Kidney tubule cell (primary cell): ENCODE results near the gene CXCR5.

Source experiments
- DNase-seq: peaks from one replicate; pipeline ENCODE4 v3.0.0-alpha.2; 2018; ENCODE audit warnings: low spot score

CXCR5 gene

DNA sequence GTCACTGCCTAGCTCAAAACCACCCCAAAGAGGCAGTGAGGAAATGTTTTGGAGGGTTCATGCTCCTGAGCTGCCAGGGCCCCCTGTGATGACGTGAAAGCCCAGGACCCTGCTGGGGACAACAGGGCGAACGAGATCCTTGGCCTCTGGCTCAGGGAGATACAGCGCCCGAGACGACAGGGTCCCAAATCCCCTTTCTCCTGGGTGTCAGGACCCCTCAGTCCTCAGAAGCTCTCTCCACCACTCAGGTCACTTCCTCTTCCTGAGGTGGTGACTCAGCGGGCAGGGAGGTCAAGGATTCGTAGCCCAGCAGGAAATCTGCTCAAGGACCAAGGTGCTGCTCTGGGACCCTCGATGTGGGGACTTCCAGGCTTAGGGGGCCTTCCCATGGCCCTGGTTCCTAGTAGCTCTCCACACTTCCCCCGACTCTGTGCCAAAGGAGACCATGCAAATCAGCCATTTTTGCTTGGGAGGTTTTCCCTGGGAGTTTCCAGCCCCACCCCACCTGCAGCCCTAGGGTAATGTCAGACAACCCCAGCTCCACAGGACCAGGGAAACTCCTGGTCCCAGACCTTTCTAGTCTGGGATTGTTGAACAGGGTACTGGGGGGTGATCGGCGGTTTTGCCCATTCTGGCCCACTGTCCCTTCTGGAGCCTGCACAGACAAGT, 29.2 kb downstream of the CXCR5 start:
- peak; percentile 78 for DNase-seq

DNA sequence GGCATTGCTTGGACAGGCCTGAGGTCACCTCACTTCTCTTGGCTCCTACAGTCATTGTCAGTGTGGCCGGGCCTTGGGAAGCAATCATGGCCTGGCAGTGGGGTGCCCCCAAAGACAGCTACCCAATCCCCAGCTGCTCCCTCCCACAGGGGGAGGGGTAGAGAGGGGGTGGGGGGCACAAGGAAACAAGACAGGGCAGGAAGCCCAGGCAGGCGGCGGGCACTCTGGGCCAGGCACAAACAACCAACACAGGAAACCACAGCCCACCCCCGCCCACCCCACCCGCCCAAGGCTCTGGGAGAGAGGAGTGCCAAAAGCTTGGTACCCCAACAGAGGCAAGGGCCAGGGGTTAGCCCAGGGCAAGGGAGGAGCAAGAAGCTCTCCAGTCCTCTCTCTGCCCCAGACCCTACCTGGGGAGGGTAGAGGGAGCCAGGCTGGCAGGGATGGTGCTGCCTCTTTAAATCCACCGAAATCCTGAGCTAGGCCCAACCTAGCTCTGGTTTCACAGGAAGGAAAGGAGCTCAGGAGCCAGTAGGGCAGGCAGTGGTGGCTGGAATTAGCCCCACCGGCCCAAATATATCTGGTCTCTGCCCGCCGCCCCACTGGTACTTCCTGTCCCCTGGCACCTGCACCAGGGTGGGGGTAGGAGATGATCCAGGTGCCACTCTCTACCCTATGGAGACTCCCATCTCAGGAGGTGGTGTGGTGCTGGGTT, 29.9 kb downstream of the CXCR5 start:
- DNase-seq, result peak; percentile 38

DNA sequence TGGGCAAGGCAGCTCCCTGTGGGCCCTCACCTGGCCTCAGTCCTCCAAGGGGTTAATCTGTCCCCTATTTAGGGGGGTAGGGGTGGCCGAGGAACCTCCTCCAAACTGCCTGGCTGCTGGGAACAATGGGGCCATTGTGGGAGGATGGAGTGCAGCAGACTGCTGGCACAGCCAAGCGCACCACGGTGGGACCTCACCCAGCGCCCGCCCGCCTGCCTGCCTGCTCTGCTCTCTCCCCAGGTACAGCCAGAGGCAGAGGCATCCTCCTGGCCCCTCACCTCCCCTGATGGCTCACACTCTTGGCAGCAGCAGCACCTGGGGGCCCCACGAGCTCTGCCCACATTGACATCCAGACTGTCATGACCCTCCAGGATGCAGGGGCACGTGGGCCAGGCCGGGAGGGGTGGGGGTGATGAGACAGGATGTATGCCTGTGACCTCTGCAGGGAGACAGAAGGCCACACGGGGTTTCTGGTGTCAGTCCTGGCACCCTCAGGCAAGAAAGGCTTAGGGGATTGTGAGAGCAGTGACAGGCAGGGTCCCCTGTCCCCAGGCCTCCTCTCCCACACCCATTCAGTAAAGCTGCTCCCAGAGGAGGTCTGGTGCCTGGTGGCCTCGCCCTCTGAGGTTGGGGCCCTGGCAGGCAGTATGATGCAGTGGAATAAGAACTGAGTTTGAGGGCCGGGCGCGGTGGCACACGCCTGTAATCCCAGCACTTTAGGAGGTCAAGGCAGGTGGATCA, 30.7 kb downstream of the CXCR5 start:
- peak; percentile 89 for DNase-seq

DNA sequence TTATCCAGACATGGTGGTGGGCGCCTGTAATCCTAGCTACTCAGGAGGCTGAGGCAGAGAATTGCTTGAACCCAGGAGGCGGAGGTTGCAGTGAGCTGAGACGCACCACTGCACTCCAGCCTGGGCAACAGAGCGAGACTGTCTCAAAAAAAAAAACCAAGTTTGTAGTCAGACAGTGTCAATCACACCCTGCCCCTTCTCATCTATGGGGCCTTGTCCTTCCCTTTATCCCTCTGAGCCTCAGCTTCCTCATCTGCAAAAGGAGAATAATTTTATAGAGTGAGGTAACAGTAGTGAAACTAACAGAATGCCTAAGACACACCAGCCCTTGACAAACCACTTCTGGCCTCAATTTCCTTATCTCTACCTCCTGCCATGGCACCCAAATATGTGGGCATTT, 31.3 kb downstream of the CXCR5 start:
- peak; percentile 81 for DNase-seq

DNA sequence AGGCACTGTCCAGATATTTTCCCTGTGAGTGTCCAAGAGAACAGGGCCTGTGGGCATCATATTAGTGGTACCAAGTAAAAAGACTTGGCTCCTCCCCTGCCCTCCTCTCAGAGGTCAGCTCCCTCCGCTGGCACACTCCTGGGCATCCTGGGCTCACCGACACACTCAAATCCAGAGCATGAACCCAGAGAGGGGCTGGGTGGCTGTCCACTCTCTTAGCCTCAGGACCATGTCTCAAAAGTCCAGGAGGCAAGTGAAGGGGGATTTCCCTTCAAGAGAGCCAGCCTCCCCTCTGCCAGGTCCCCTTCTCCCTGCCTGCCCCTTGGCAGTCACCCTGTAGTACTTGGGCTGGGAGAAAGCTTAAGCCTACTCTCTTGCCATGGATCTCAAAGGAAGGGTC, 31.7 kb downstream of the CXCR5 start:
- DNase-seq, result no peak

DNA sequence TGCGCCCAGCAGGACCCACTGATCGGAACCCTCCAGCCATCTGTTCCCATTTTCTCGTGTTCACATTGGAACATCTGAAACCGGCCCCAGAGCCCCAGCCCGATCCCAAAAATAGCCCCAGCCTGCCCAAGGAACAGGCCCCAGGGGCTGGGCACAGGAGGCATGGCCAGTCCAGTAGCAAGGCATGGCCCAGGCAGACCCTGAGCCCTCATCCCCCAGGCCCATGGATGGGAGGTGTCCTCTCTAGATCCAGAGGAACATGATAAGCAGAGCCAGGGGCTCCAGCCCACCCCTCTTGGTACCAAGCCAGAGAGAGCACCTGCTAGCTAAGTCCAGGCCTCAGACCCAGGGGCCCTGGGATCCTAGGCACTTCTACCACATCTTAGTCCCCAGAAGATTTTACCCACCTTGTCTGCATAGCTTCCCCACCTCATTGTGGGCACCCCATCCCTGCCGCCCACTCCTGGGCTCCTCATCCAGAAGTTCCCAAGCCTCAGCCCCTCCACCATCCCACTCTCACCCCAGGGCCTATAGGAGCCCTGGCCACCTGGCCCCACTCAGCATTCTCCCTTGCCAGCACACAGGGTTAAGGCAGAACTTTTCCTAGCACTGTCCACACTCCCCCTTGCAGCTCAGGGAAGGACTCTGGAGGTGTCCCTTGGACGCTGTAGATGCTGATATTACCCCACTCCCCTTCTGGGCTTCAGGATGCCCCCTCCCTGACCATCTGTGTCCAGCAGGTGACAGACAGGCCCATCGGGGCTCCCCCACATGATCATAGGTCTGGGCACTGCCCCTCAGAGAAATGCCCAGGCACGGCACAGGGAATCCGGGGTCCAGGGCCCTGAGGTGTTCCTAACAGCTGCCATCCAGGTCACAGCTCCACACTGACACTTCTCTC, 32.5 kb downstream of the CXCR5 start:
- DNase-seq, result no peak

DNA sequence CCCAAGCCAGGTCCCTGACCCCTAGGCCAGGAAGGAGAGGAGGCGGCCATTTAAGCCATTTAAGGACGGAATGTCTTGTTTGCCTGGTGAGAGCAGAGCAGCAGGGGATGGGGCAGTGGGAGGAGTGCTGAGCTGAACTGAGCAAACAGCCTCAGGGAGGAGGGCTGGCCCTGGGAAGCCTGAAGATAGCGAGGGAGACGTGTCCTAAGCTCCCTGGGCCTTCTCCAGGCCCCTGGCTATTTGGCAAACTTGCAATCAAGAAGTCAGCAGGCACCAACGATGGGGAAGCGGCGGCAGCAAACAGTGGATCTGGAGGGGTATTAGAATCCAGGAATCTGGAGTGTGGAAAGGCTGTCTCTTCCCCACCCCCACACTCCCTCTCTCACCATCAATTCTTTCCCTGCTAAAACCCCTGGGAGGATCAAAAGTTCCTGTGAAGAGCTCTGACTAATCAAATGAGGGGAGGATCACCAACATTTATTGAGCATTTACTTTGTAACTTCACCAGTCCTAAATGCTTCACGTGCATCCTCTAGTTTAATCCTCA, 33.2 kb downstream of the CXCR5 start:
- no peak for DNase-seq

DNA sequence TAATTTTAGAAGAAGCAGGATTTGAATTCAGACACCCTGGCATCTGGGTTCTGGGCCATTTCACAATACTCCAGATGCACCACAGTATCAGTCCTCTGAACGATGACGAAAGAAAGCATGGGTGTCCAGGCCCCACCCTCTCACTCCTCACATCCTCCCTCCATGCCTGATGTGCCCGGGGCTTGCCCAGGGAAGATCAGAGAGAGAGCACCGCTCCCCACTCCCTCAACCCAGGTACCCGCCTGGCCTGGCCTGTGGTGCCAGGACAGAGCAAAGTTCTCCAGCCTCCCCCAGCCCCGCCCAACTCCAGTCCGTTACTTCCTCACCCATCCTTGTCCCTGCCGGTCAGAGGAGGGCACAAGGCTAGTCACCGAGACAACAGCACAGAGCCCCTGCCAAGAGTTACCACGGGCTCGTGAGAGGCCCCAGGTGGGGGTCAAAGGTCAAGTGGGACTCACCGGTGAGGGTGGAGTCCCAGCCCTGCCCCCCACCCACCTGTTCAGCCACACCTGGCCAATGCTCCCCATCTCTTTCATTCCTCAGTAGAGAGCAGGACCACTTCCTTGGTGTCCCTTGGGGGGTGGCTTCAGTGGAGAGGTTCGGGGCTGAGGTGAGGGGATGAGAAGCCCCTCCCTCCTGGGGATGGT, 33.9 kb downstream of the CXCR5 start:
- peak; percentile 78 for DNase-seq

DNA sequence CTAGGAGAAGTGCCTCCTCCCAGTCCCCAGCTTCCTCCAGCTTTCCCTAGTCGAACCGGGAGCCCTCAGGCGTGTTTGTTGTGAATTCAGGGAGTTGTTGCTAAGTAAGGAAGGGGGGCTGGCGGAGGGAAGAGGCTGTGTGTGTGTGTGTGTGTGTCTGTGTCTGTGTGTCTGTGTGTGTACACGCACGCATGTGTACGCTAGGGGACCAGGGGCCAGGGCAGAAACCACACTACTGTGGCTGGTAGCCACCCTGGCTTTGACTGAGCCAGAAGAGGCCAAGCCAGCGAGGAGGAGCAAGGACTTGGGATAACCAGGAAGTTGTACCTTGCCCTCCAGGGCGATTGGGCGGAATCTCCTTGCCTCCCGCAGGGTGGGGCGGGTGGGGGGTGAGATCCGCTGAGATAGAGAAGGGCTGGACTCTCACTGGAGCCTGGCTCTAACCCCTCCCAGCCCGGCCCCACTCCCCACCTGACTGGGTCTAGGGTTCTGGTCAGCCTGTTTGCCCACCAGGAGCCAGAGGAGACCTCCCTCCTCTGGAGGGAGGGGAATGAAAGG, 34.5 kb downstream of the CXCR5 start:
- DNase-seq, result peak; percentile 94

DNA sequence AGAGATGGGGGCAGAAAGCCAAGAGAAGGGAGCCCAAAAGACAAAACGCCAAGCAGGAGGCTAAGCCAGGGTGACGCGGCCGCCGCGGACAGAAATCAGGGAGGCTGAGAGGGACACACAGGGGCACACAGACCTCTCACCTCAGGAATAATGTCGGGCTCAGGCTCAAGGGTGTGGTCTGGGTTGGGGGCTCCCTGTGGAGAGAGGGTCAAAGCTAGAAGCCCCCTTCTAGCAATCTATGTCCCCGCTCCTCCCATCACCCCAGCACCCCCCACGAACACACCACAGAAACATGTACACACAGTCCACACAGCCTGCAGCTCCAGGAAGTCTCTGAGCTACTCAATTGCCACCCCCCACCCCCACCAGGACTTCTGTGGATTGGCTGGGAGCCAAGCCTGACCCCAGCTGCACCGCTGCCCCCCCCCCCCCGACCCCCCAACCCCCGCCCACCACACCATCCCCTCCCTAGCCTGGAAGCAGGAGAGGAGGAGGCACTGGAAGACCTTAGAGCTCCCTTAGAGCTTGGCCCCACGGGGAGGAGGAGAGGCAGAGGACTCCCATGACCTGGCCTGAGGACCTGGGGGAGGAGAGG, 35.1 kb downstream of the CXCR5 start:
- DNase-seq, result peak; percentile 82

DNA sequence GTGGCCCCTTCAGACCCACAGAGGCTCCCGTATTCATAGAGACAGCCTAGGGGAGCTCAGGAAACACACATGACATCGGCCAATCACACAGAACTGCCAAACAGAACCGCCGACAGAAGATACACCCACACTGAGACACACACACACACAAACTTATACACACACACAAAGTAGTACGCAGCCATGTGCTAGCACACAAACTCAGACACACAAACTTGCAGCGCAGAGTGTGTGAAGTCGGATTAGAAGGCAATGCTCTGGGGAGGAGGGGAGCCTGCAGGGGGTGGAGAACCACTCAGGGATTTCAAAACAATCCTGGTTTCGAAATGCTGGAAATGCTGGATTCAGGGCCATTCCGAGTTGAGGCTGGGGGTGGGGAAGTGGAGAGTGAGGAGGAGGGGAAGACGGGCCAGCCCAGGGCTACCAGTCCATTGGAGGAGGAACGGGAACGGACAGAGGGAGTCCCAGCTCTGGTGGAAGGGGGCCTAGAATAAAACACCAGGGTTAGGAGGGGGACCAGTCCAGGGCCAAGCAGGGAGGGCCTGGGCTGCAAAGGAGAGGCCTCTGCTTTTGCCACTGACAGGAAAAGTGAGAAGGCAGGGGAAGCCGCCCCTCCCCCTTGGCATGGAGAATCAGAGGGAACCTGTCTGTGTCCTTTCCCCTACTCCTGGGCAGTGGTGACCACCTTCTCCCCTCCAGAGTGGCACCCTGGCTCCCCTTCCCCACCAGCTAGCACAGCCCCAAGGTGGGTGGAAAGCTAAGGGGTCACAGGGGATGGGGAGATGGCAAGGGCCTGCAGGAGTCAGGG, 37.6 kb downstream of the CXCR5 start:
- peak; percentile 68 for DNase-seq

DNA sequence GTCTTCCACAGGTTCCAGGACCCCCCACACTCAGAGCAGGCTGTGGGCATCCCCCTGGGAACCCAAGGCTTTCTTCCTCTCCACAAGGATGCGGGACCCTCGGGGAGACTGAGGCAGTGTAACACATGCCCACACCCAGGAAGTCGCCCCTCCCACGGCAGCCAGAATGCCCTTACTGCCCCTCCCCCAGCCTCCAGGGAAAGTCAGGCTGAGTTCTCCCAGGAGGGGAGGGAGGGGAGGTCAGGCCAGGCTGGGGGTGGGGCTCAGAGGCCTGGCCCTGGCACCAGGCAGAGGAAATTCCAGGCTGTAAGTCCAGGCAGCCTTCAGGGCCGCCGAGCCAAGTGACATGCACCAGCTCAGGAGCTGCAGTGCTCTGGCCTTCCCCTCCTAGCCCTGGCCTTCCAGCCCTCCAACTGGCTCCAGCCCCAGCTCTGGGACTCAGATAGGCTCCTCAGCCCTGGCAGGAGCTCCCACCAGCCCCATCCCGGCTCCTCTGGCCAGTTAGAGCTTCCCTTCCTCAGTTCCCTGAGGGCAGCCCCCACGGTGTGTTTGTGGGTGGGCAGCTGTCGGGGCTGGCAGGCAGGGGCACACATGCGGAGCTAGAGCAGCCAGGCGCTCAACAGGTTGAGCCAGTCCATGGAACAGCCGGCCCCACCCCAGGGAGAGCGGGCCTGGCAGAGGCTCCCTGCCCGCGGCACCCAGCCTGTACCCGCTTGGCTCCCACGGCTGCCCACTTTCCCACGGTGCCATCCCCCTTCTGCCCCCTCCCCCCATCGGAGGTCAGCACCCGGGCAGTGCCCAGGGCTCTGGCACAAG, 38.4 kb downstream of the CXCR5 start:
- DNase-seq, result peak; percentile 89

DNA sequence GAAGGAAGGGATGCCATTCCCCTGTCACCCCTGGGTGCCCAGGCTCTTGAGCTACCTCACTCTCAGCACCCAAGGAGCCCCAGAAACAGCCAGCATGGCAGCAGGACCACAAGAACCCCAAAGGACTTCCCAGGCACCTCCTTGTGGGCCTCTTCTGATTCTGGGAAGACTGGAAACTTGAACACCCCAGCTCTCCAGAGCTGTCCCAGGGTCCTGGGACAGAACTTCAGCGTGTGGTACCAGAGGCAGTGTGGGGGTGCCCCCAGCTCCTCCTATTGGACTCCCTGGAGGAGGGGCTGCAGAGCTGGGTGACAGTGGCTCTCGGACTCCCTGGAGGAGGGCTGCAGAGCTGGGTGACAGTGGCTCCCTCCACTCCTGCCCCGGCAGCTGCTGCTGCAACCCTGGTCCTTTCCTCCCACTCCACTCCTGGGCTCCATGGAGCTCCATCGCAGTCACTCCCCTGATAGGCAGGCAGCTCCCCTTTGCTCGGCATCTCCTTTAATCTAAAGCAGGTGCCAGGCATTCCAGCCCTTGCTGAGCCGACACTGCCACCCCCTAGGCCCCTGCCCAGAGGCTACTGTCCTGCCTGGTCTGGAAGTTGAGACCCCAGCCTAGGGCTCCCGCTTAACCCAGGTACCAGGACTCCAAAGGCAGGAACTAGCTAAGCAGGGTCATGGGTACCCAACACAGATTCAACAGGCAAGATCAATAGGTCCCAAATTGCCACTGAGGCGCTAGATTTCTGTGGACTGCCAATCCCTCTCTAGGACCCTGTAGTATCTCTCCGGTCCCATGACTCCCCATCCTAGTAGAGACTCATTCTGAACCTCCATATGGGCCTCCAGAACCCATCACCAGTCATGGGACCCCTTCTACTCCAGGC, 39.3 kb downstream of the CXCR5 start:
- DNase-seq, result no peak

DNA sequence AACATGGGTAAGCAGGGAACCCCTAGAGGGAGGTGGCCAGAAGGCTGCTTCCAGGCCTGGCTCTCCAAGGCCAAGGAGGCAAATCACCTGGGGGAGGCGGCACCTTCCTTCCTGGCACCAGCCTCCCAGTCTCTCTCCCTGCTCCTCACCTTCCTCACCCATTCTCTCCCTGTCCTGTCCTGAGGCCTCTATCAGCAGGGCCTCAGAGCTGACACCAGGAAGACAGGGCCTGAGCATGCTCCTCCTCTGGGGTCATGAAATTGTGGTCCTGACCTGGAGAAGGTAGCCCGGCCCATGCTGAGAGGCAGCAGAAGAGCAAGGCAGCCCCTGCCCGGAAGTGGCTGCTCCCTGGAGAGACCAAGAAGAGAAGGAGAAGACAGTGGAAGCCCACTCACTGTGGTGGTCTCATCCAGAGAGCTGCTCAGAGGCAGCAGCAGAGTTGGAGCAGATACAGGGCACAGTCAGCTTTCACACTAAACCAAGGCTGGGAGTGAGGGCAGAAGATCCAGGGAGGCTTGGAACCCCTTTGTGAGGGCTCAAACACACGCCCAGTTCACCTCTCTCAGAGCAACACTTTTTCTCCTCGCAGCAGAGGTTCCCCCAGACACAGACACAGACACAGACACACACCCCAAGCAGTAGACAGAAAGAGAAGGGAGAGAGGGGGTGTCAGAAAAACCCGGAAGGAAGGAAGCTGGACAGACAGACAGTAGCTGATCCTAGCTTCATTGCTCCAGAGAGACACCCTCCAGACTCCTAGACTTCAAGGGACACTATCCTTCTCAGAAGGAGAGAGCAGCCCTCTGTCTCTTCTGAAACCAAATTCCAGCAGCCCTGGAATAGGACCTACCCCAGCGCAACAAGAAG, 40.3 kb downstream of the CXCR5 start:
- peak; percentile 48 for DNase-seq

DNA sequence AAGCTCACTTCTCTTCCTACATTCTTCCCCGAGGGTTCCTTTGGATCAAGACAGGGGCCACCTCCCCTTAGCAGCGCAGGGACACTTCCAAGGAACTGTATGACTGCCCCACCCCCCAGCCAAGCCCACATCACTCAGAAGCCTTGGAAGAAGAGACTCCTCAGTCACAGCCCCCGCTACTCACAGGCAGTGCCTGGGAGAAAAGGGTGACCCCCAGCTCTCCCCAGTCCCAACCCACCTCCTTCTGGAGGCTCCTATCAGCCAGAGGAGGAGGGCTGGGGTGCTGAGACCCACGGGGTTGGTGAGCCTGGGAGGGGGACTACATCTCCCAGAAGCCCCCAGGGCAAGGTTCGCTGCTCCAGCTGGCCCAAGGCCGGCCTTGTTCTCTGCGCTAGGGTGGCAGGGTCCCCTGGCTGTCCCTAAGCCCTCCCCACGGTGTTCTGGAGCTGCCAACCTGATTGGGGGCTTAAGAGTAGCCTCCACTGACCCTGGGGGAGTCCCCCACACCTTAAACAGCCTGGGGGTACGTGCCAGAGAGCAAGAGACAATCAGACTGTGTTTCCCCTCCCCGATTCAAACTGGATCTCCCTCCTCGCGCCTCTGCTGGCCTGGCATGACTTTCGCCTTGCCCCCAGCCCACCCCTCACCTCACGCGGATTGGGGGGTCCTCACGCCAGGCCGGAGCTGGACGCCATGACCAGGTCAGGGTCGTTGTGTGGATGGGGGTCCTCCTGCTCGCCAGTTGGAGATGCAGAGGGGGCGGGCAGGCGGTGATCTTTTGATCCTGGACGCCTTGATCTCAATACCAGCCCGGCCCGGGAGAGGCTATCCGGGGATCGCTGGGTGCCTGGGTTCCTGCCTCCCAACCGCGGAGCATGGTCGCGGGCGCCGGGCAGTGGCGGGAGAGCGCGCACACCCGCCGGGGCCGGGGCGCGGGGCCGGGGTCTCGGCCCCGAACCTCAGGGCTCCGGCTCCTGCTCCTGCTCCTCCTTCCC, 41.2 kb downstream of the CXCR5 start:
- peak; percentile 40 for DNase-seq
